Measurements from ENCODE around the gene UPK3A.
"Not testable (repeated sequence)": the region's sequence is repeated elsewhere in the genome, so short reads cannot be mapped to it uniquely, and the experiment has no call there.

UPK3A gene

GRCh38 chr22:45281010-45281409 lies 3.7 kb upstream of the UPK3A start:
- DNase-seq (ENCODE audit: low read depth) = no peak

- DNase-seq (ENCODE audit: low read depth) = no peak
Observed at GRCh38 chr22:45285263-45286058, 712 bp downstream of the UPK3A start.

- DNase-seq (ENCODE audit: low read depth) = no peak
Observed at GRCh38 chr22:45286854-45287551, 2.3 kb downstream of the UPK3A start.

- no peak for DNase-seq (ENCODE audit: low read depth)
Observed at GRCh38 chr22:45290410-45290936, 5.7 kb downstream of the UPK3A start.

- no peak for DNase-seq (ENCODE audit: low read depth)
Observed at GRCh38 chr22:45291061-45291930, 6.5 kb downstream of the UPK3A start.

GRCh38 chr22:45291931-45292290 lies 7.2 kb downstream of the UPK3A start:
- DNase-seq (ENCODE audit: low read depth) = no peak

- DNase-seq (ENCODE audit: low read depth) = no peak
Observed at GRCh38 chr22:45292731-45293442, 8.1 kb downstream of the UPK3A start.

GRCh38 chr22:45294030-45294429 lies 9.3 kb downstream of the UPK3A start:
- no peak for DNase-seq (ENCODE audit: low read depth)

- DNase-seq (ENCODE audit: low read depth) = not testable (repeated sequence)
Observed at GRCh38 chr22:45295004-45295403, 10.3 kb downstream of the UPK3A start.

GRCh38 chr22:45295492-45295891 lies 10.7 kb downstream of the UPK3A start:
- no peak for DNase-seq (ENCODE audit: low read depth)

GRCh38 chr22:45296628-45297297 lies 12.0 kb downstream of the UPK3A start:
- DNase-seq (ENCODE audit: low read depth) = no peak

- DNase-seq (ENCODE audit: low read depth) = no peak
Observed at GRCh38 chr22:45298934-45299505, 14.3 kb downstream of the UPK3A start.

- no peak for DNase-seq (ENCODE audit: low read depth)
Observed at GRCh38 chr22:45302751-45303150, 18.0 kb downstream of the UPK3A start.

GRCh38 chr22:45303181-45303580 lies 18.4 kb downstream of the UPK3A start:
- no peak for DNase-seq (ENCODE audit: low read depth)

GRCh38 chr22:45304971-45305370 lies 20.2 kb downstream of the UPK3A start:
- no peak for DNase-seq (ENCODE audit: low read depth)

GRCh38 chr22:45305456-45306075 lies 20.8 kb downstream of the UPK3A start:
- no peak for DNase-seq (ENCODE audit: low read depth)

GRCh38 chr22:45306139-45306538 lies 21.4 kb downstream of the UPK3A start:
- no peak for DNase-seq (ENCODE audit: low read depth)

GRCh38 chr22:45308391-45308956 lies 23.7 kb downstream of the UPK3A start:
- no peak for DNase-seq (ENCODE audit: low read depth)

- no peak for DNase-seq (ENCODE audit: low read depth)
Observed at GRCh38 chr22:45308957-45309421, 24.2 kb downstream of the UPK3A start.

All from fibroblast of the conjunctiva (primary cell).